Uterus (tissue), 4 donors: ENCODE results near the gene CSGALNACT2. TPM values are rescaled to one million over a fixed set of nuclear protein-coding genes. Genes with fewer than 3 reads are reported as not detected.

Experiments used
- DNase-seq, 2 donors: peaks; one replicate each; pipeline ENCODE4 v3.0.0-alpha.2; 2019 to 2020
- H3K27ac ChIP-seq, 2 donors: fragments of 200-600 bp; sonication (generic); 1 replicate in 1 of 2; 2 replicates in 1 of 2; pipeline ENCODE4 v1.5.1; 2016 to 2018
- H3K27me3 ChIP-seq, 2 donors: fragments of 200-600 bp; sonication (generic); one replicate each; pipeline ENCODE4 v1.5.1; 2018 to 2019; ENCODE audit warnings: control low read depth in 1 of 2
- H3K36me3 ChIP-seq, 2 donors: fragments of 200-600 bp; sonication (generic); one replicate each; pipeline ENCODE4 v1.5.1; 2019; ENCODE audit warnings: control low read depth in 1 of 2
- H3K4me1 ChIP-seq, 2 donors: fragments of 200-600 bp; sonication (generic); one replicate each; pipeline ENCODE4 v1.5.1; 2018 to 2019; ENCODE audit warnings: control low read depth in 1 of 2
- H3K4me3 ChIP-seq, 2 donors: fragments of 200-600 bp; sonication (generic); 1 replicate in 1 of 2; 2 replicates in 1 of 2; pipeline ENCODE4 v1.5.1; 2018 to 2019; ENCODE audit warnings: mild to moderate bottlenecking in 1 of 2
- H3K9me3 ChIP-seq, 2 donors: fragments of 200-600 bp; sonication (generic); one replicate each; pipeline ENCODE4 v1.5.1; 2019; ENCODE audit warnings: control low read depth in 1 of 2
- POLR2A ChIP-seq, 2 donors: fragments of 450-650 bp; IDR thresholded peaks; one replicate each; pipeline ENCODE4 v1.6.1; 2016; ENCODE audit warnings: antibody characterized with exemption in 2 of 2, mild to moderate bottlenecking in 1 of 2, moderate library complexity in 1 of 2
- intact Hi-C: fragments of 100-400 bp; cut with DNase I; formaldehyde crosslinking; loops from one replicate; pipeline ENCODE4 v1.15.1; 2023; ENCODE audit warnings: low total_unique reads
- total RNA-seq, 4 donors: library from RNA; depleted of rRNA in 3 of 4; stranded (reverse); fragments of >200 nt in 3 of 4; gene quantifications; one replicate each; pipeline versions ENCODE4 v1.1.0 to v1.2.4, GENCODE V29; 2014 to 2023
- TF ChIP-seq, protein P1 (sequence below), 4 experiments: fragments of 200-600 bp in 2 of 4; fragments of 450-650 bp in 2 of 4; sonication (generic) in 2 of 4; IDR thresholded peaks; one replicate each; pipeline ENCODE4 v1.5.1; 2016 to 2019; ENCODE audit warnings: antibody characterized with exemption in 4 of 4, mild to moderate bottlenecking in 2 of 4, moderate library complexity in 1 of 4
- donor health status: DM: yes; HTN: yes; CAD: no.

CSGALNACT2 gene
- total RNA-seq, 4 donors from 2014 or later, result 18.4 to 43.7 (median 25.1) TPM

DNA sequence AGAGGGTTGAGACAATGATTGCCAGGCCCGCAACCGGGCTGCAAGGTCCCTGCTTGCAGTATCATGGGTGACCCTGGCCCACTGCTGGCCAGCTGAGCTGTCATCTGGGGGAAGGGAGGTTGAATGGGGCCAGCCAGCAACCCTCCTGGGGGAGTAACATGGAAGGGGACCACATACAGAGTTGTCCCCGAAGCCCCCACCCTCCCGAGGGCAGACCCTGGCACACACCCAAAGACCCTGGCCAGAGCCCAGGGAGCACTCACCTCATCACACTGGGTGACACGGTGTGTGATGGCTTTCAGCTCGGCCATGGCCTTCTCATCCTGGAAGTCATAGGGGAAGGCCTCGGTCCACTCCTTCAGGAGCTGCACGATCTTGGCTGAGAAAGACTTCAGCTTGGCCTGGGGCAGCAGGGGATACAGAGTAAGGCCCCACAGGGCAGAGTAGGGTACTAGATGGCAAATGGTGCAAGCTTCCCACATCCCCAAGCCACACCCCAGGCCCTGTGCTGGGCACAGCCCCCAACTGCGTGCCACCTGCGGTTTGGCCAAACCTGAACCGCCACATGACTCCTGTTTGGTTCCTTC, 63.4 kb downstream of the CSGALNACT2 start:
- Histone ChIP-seq H3K27ac (no peak overlapping the region), H3K9me3 (no peaks in the 10 kb centered on the region), H3K27me3 (no peaks in the 10 kb centered on the region), H3K4me3 (no peak overlapping the region), H3K36me3 (no peaks in the 10 kb centered on the region), H3K4me1 (no peaks in the 10 kb centered on the region)
- DNase-seq, result peak; percentile 12 to 16
- TF ChIP-seq, protein P1, sequence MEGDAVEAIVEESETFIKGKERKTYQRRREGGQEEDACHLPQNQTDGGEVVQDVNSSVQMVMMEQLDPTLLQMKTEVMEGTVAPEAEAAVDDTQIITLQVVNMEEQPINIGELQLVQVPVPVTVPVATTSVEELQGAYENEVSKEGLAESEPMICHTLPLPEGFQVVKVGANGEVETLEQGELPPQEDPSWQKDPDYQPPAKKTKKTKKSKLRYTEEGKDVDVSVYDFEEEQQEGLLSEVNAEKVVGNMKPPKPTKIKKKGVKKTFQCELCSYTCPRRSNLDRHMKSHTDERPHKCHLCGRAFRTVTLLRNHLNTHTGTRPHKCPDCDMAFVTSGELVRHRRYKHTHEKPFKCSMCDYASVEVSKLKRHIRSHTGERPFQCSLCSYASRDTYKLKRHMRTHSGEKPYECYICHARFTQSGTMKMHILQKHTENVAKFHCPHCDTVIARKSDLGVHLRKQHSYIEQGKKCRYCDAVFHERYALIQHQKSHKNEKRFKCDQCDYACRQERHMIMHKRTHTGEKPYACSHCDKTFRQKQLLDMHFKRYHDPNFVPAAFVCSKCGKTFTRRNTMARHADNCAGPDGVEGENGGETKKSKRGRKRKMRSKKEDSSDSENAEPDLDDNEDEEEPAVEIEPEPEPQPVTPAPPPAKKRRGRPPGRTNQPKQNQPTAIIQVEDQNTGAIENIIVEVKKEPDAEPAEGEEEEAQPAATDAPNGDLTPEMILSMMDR (IDR thresholded peaks at IDR 0.05), result no peak
- TF ChIP-seq POLR2A (IDR thresholded peaks at IDR 0.05), result no peak
- intact Hi-C loops, result no loop called here

DNA sequence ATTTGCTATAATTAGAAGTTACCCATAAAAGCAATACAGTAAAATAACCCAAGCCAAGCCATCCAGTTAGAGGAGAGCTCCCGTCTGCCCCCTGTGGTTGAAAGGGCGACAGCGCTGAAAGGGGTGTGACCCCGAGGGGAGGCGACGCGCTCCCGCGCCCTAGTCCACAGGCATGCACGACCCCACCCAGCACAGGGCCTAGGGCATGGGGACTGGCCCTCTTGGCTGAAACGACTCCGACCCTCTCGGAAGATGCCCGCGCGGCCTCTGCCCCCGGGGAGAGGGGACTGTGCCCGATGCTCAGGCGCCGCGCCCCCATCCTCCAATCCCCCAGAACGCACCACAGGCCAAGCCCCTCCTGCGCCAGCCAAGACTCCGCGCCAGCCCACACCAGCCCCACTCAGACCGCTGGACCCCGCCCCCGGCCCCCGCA, 64.0 kb downstream of the CSGALNACT2 start:
- intact Hi-C loops, result no loop called here
- Histone ChIP-seq H3K36me3 (no peaks in the 10 kb centered on the region), H3K4me3 (peak overlapping the region; percentile 25 to 32), H3K27ac (no peak overlapping the region), H3K4me1 (no peaks in the 10 kb centered on the region), H3K9me3 (no peaks in the 10 kb centered on the region), H3K27me3 (no peaks in the 10 kb centered on the region)
- peak; percentile 11 to 15 for DNase-seq
- TF ChIP-seq POLR2A (IDR thresholded peaks at IDR 0.05), result no peak
- TF ChIP-seq, protein P1 (IDR thresholded peaks at IDR 0.05), result peak in 2 of 4 experiments; percentile 15 to 31

DNA sequence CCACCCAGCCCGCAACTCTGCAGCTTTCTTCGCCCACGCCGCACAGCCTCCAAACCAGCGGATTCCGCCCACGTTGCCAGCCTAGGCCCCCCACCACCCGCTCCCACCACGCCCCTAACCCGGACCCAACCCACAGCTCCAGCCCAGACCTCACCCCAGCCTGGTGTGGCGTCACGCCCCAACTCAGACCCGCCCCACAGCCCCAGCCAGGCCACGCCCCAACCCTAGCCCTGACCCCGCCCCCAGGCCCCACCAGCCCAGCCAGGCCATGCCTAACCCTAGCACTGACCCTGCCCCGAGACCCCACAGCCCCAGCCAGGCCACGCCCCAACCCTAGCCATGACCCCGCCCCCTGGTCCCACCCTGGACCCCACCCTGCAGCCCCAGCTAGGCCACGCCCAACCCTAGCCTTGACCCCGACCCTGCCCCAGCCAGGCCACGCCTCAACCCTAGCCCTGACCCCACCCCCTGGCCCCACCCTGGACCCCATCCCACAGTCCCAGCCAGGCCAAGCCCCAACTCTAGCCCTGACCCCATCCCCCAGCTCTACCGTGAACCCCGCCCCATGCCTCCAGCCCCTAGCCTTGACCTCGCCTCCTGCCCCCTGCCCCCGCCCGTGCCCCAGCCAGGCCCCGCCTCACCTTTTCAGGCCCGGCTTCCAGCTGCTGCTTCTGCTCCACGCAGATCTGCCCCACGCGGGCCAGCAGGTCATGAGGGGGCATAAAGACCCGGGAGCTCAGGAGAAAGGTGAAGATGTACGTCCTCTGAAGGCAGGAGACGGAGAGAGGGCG, 64.6 kb downstream of the CSGALNACT2 start:
- H3K4me1 ChIP-seq, result no peaks in the 10 kb centered on the region
- peak overlapping the region; percentile 25 to 32 for H3K4me3 ChIP-seq
- no peaks in the 10 kb centered on the region for H3K27me3 ChIP-seq
- H3K9me3 ChIP-seq, result no peaks in the 10 kb centered on the region
- no peak for TF ChIP-seq POLR2A (IDR thresholded peaks at IDR 0.05)
- TF ChIP-seq, protein P1 (IDR thresholded peaks at IDR 0.05), result no peak
- no peaks in the 10 kb centered on the region for H3K36me3 ChIP-seq
- H3K27ac ChIP-seq, result peak overlapping the region in 1 of 2 donors; percentile 3
- intact Hi-C loops, result no loop called here
- DNase-seq, result peak; percentile 21 to 35

DNA sequence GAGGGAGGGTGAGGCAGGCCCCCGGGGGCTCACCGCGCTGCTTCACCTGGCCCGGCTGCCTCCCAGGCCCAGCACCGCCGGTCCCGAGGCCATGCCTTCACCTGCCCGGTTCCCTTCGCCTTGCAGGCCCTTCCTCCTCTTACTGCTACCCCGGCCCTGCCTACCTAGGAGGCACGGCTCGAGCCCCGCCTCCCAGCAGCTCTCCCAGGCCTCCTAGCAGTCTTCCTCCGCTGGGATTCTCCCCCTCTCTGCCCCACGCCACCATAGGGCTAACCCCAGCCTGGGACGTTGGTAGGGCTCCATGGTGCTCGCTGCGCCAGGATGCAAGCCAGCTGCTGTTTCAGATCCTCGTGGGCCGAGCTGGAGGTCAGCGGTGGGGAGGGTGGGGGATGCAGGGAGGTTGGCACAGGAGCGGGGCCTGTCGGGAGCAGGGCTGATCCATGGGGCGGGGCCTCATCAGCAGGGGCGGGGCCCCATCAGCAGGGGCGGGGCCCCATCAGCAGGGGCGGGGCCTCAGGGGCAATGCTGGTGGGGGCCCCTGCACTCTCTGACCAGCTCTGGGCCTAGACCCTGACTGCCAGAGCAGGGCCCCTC, 65.3 kb downstream of the CSGALNACT2 start:
- intact Hi-C loops, result no loop called here
- peak overlapping the region; percentile 1 to 6 for H3K4me3 ChIP-seq
- TF ChIP-seq POLR2A (IDR thresholded peaks at IDR 0.05), result no peak
- TF ChIP-seq, protein P1 (IDR thresholded peaks at IDR 0.05), result no peak
- no peaks in the 10 kb centered on the region for H3K4me1 ChIP-seq
- DNase-seq, result peak; percentile 23 to 29
- H3K27me3 ChIP-seq, result no peaks in the 10 kb centered on the region
- no peaks in the 10 kb centered on the region for H3K36me3 ChIP-seq
- H3K9me3 ChIP-seq, result no peaks in the 10 kb centered on the region
- H3K27ac ChIP-seq, result peak overlapping the region in 1 of 2 donors; percentile 3
